OCI-LY1 (cell line): Measurements from ENCODE around the gene STAMBP.

Experiments used
- EZH2 ChIP-seq: fragments of 200-600 bp; sonication (generic), shearing (Covaris generic); IDR thresholded peaks from 2 replicates; pipeline ENCODE4 v1.8.0; 2017; ENCODE audit warnings: borderline replicate concordance, mixed run types, mild to moderate bottlenecking, antibody characterized with exemption, low read length, moderate library complexity, mixed read lengths
- TF ChIP-seq, protein P1 (sequence below): fragments of 200-600 bp; sonication (generic), shearing (Covaris generic); IDR thresholded peaks from 2 replicates; pipeline ENCODE4 v1.5.1; 2017; ENCODE audit warnings: mild to moderate bottlenecking, antibody characterized with exemption, low read length, moderate library complexity, mixed read lengths

DNA sequence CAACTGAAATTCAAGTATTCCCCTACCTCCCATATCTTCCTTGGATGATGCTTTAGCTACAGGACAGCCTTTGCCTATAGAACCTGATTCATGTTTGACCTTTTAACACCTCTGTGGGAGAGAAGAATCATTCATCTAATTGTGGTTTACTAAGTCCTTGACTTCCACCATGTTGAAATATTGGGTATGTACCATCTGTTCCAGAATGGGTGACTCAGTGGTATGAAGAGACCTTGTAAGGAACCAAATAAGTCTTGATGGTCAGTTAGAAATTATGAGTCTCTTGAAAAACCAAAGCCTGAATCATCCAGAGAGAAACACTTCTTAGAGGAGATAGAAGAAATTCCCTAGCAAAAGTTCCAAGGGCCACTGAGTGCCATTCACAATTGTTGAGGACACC is 27.5 kb downstream of the STAMBP start:
- TF ChIP-seq, protein P1, sequence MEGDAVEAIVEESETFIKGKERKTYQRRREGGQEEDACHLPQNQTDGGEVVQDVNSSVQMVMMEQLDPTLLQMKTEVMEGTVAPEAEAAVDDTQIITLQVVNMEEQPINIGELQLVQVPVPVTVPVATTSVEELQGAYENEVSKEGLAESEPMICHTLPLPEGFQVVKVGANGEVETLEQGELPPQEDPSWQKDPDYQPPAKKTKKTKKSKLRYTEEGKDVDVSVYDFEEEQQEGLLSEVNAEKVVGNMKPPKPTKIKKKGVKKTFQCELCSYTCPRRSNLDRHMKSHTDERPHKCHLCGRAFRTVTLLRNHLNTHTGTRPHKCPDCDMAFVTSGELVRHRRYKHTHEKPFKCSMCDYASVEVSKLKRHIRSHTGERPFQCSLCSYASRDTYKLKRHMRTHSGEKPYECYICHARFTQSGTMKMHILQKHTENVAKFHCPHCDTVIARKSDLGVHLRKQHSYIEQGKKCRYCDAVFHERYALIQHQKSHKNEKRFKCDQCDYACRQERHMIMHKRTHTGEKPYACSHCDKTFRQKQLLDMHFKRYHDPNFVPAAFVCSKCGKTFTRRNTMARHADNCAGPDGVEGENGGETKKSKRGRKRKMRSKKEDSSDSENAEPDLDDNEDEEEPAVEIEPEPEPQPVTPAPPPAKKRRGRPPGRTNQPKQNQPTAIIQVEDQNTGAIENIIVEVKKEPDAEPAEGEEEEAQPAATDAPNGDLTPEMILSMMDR = no peak
- no peak for TF ChIP-seq EZH2
